Suppressor macrophage treated with lipopolysaccharide for 4 hours (primary cell): Measurements from ENCODE around the gene ASXL1.
"Not testable (repeated sequence)": the region's sequence is repeated elsewhere in the genome, so short reads cannot be mapped to it uniquely, and the experiment has no call there.

Experiments used
- DNase-seq: peaks from one replicate; pipeline ENCODE4 v3.0.0-alpha.2; 2020

The ASXL1 gene

GRCh38 chr20:32455171-32455900 is 97.2 kb downstream of the ASXL1 start:
- no peak for DNase-seq

GRCh38 chr20:32455901-32456701 is 98.0 kb downstream of the ASXL1 start:
- DNase-seq = no peak

GRCh38 chr20:32456869-32457478 is 98.8 kb downstream of the ASXL1 start:
- DNase-seq = peak; percentile 46

GRCh38 chr20:32457479-32457986 is 99.4 kb downstream of the ASXL1 start:
- DNase-seq = peak; percentile 14

- no peak for DNase-seq
These were observed 100.1 kb downstream of the ASXL1 start for GRCh38 chr20:32458061-32458836.

GRCh38 chr20:32458837-32459220 is 100.7 kb downstream of the ASXL1 start:
- no peak for DNase-seq

- DNase-seq = no peak
These were observed 102.1 kb downstream of the ASXL1 start for GRCh38 chr20:32460231-32460630.

- no peak for DNase-seq
These were observed 102.7 kb downstream of the ASXL1 start for GRCh38 chr20:32460683-32461320.

- no peak for DNase-seq
These were observed 103.9 kb downstream of the ASXL1 start for GRCh38 chr20:32461836-32462600.

- DNase-seq = no peak
These were observed 104.9 kb downstream of the ASXL1 start for GRCh38 chr20:32462900-32463641.

GRCh38 chr20:32463642-32464400 is 105.7 kb downstream of the ASXL1 start:
- DNase-seq = no peak

- DNase-seq = no peak
These were observed 106.4 kb downstream of the ASXL1 start for GRCh38 chr20:32464401-32465091.

- peak; percentile 40 for DNase-seq
These were observed 107.2 kb downstream of the ASXL1 start for GRCh38 chr20:32465092-32465900.

- DNase-seq = not testable (repeated sequence)
These were observed 108.0 kb downstream of the ASXL1 start for GRCh38 chr20:32465901-32466675.

- DNase-seq = no peak
These were observed 108.8 kb downstream of the ASXL1 start for GRCh38 chr20:32466739-32467505.

GRCh38 chr20:32467506-32468312 is 109.6 kb downstream of the ASXL1 start:
- no peak for DNase-seq
